GM18505 (cell line): ENCODE data around the gene APBB2.
A peak's percentile ranks its signal among the peaks of the same experiment; 100 is the strongest.

ENCODE experiments used
- ATAC-seq: cut with Tn5 transposase; IDR thresholded peaks from one replicate; pipeline ENCODE4 v1.9.1; 2021; ENCODE audit not compliant: unreplicated experiment
- POLR2A ChIP-seq: IDR thresholded peaks from 4 replicates; pipeline ENCODE4 v1.6.1; 2011; ENCODE audit warnings: borderline replicate concordance; ENCODE audit not compliant: insufficient read depth, insufficient read length; ENCODE audit errors: extremely low read depth

Gene APBB2

DNA sequence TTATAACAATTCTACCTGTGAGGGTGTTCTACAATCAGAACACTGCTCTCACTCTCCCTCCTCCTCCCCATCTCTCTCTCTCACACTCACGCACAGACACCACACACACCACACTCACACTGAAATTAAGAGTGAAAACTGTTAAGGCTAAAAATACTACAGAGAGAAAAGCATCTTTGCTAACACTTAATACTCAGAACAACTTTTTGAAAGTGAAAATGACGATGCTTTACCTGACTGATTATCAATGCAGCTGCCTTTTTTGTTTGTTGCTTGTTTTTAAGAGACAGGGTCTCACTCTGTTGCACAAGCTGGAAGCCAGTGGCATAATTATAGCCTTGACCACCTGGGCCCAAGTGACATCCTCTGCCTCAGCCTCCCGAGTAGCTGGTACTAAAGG, 222.4 kb downstream of the APBB2 start:
- TF ChIP-seq POLR2A, result no peak
- ATAC-seq, result peak; percentile 52

DNA sequence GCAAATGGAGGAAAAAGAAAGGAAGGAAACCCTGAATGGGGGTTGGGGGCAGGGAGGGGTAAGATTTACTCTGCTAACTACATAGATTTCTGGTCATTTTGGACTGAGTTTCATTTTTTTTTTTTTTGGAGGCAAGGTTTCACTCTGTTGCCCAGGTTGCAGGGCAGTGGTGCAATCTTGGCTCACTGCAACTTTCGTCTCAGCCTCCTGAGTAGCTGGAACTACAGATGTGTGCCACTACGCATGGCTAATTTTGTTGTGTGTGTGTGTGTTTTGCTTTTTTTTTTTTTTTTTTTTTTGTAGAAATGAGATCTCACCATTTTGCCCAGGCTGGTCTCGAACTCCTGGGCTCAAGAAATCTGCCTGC, 223.5 kb downstream of the APBB2 start:
- no peak for TF ChIP-seq POLR2A
- ATAC-seq, result no peak

DNA sequence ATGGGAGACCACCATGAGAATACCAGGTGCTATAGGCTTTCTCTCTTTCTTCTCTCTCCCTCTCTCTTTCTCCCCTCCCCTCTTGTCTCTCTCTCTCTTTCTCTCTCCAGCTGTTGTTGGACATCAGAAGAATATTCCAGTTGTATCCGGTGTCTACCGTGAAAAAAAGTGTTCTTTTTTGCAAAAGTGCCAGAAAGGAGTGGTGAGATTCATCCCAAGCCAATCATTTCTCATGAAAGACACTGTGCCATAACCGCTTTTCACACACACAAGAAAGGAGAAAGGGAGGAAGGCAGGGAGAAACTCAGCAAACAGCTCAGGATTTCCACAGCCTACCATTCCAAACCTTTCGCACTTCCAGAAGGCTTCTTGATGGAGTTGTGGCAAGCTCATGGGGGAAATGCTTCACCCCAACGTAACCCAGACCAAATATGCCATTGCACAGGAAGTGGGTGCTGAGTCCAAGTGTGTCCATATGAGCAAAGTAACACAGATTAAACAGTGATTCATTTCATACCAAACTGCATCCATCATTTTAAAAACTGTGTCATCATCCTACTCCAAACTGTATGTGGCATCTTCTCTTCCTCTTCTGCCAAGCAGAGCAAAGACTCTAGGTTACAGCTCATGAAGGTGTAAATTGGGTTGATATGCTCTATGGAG, 224.0 kb downstream of the APBB2 start:
- TF ChIP-seq POLR2A, result no peak
- no peak for ATAC-seq

DNA sequence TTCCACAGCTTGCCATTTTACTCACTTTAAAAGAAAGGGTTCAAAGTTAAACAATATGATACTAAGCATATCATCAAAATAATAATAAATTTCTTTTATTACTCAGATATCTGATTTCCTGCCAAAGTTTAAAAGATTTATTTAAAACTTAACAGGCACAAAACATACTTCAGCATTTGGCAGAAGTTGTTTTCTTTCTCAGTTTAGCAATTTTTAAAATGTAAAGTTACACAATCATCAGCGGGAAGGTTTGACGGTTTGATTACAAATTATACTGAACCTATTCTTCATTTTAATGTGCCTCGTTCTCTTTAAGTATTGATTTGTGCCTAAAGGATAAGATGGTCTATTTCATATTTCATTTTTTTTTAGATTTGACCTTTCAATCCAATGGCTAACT, 227.2 kb downstream of the APBB2 start:
- ATAC-seq, result no peak

DNA sequence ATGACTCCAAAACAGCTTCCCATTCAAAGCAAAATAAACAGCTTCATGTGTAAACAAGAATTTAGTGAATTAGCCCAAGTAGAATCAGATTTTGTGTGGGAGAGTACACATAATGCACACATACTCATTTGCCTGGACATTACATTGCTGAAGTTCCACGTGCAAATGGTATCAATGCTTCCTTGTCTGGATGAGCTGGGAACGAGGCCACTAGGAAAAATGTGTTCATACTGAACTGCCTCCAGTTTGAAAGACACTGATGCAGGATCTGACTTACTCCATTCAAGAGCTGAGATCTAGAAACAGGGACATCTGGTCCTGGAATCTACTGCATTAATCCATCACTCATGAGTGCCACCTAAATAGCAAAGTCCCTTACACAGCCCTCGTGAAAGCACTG, 228.0 kb downstream of the APBB2 start:
- no peak for ATAC-seq

More for the DNA sequence above, 227.2 kb downstream of the APBB2 start:
- no peak for TF ChIP-seq POLR2A

DNA sequence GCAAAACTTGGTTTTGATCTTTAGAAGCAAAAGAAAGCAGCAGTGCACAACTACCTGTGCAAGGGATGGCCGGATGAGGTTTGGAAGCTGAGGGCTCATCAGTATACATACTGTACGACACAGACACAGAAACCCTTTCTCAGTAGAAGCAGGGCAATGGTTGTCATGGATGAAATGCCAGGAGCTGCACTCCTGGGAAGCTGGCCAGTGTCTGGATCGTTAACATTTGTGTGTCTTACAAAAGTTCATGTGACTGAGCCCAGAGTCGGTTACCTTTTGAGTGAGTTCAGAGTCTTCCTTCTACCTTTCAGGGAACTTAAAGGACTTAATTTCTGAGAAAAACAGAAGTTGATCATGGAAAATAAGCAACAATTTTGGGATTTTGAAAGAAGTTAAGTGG, 230.3 kb downstream of the APBB2 start:
- ATAC-seq, result no peak
- no peak for TF ChIP-seq POLR2A

More for the DNA sequence above, 228.0 kb downstream of the APBB2 start:
- no peak for TF ChIP-seq POLR2A

DNA sequence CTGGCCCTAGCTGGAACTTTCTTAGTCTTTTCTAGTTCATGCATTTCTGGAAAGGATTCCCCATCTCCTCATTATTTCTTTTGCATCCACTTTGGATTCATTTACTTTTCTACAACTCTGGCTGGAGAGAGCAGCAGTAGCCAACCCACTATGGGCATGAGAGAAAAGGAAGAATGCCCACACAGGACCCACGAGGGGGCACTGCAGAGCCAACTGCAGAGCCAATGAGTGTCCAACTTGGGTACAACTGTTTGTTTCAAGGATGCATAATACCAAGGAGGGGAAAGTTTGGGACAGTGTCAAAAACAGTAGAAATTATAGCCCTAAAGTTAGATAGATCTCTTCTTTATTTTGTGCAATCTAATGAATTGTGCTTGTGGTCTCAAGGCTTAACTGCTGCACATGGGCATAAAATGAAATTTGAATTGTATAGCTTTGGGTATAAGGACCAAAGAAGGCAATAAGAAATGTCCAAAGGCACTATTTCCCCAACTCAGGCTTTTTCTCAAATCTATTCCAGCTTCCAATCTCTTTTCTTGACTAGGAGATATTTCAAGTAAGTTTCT, 233.9 kb downstream of the APBB2 start:
- peak; percentile 52 for ATAC-seq

DNA sequence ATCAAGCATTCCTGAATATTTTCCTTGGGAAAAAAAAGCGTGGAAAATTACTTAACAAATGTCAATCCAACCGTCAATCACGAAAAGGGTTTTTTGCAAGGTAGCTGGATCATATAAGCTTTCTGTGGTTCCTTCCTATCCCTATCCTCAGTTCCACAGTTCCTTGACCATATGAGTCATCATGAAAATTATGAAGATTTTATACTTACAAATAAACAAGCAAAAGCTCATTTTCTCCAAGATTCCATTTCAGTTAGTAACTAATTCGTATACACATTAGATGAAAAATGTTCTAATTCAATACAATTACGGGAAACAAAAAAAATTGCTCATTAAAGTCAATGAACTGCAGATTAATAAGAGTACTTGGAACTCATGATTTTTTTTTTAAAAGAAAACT, 235.8 kb downstream of the APBB2 start:
- no peak for TF ChIP-seq POLR2A
- ATAC-seq, result no peak

More for the DNA sequence above, 233.9 kb downstream of the APBB2 start:
- TF ChIP-seq POLR2A, result no peak

DNA sequence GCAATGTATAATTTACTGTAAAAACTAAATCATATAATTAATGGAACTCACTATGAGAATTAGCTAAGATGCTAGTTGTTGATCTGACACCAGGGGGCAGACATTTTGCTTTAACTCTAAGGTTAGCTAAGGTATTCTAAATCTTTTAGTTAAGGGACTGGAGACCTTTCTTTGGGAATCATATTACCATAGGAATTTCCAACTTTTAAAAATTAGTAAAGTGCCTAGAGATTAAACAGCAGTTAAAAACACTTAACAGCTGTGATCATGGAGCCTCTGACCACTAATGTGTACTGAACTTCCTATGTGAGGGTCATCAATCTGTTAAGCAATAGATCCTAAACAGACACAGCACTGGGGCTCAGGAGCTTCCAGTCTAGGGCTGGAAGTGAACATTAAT, 238.0 kb downstream of the APBB2 start:
- ATAC-seq, result no peak

DNA sequence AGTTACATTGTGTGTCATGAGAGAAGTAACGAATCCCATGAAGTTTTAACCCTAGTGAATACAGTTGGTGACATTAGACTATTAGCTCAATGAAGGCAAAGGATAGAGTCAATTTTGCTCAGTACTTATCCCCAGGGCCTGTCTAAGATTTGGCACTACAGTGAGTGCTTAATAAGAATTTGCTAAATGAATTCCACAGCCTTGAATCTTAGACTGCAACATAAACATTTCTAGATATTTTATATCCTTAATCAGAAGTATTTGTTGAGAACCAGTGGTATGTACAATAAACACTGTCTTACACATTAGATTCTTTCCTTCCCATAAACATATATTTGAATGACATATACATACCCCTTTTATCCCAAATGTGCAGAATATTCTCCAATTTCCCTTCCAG, 241.6 kb downstream of the APBB2 start:
- TF ChIP-seq POLR2A, result no peak
- ATAC-seq, result no peak

More for the DNA sequence above, 238.0 kb downstream of the APBB2 start:
- TF ChIP-seq POLR2A, result no peak

DNA sequence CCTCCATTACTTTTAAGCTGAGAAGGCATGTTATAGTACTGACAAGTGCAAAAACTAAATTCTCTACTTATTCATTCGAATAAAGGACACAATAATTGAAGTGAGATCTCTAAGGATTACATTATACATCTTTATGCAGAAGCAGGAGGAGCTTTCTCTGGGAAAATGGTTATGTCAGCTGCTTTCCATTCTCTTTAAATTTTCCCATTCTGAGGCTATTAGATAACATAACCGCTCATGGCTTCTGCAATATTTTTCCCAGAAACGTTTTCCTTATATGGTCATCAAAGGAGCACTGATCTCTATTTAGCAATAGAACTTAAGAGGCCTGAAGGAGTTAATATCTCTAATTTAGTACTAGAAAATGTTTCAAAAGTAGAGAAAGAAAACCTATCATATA, 243.0 kb downstream of the APBB2 start:
- ATAC-seq, result no peak
- TF ChIP-seq POLR2A, result no peak

DNA sequence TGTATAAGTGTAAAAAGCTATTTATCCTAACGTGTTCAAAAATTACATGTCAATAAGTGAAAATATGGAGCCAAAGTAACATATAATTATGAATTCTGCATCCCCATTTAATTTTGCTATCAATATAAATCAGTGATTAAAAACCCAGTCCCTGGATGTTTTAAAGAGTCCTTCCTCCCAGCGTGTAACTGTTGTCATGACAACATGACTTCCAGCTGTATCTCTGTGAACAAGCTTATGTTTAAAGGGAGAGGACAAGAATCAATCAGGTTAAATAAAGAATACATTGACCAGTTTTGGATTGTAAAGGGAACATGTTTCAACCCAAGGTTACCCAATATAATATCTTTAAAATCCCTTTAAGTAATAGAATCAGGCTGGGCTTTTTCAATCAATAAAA, 244.8 kb downstream of the APBB2 start:
- no peak for ATAC-seq
- no peak for TF ChIP-seq POLR2A

DNA sequence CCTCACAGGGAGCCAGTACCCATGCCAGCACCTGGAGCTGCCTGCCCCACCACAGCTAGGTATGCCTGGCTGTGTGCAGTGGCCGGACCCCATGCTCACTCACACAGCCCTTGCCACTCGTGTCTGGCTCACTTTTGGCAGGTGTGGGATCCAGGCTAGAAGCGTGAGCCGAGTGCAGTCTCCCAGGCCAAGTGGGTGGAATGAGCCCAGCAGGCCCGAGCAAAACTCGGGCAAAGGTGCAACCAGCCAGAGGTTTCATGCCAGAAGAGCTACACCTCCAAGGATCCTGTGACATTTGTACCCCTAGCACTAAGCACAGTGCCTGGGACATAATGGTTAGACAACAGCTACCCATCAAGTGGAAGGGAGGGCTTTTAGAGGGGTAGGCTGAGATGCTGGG, 246.8 kb downstream of the APBB2 start:
- TF ChIP-seq POLR2A, result no peak
- no peak for ATAC-seq

DNA sequence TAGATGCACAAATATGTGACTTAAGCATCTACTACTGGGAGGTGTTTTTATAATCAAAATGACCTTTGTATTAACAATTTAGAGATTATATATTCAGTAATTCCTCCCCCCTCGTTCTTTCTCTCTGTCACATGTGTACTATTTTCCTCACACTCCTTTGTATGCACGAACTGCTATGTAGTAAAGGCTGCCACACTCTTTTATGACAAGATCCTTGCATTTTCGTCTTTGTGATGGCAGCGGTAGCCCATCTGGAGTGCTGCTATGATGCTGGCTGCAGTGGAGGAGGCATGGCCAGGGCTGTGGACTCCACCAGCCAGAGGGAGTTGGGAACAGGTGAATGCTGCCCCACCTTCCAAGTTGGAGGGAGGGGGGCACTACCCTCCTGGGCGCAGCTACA, 248.3 kb downstream of the APBB2 start:
- ATAC-seq, result no peak
- no peak for TF ChIP-seq POLR2A
